Muscle of leg (tissue), 11 donors: Measurements from ENCODE around the gene BMPER. TPM values are rescaled to one million over a fixed set of nuclear protein-coding genes. Genes with fewer than 3 reads are reported as not detected.

ENCODE experiments used
- DNase-seq: peaks from one replicate; pipeline ENCODE4 v3.0.0; 2013
- H3K27ac ChIP-seq: one replicate; pipeline ENCODE4 v1.5.1; 2013; ENCODE audit warnings: mild to moderate bottlenecking, low read length, control low read depth
- H3K27me3 ChIP-seq: one replicate; pipeline ENCODE4 v1.6.1; 2013; ENCODE audit warnings: low read length; ENCODE audit not compliant: control insufficient read depth, insufficient read depth
- H3K36me3 ChIP-seq: one replicate; pipeline ENCODE4 v1.6.1; 2013; ENCODE audit warnings: low read length; ENCODE audit not compliant: control insufficient read depth, insufficient read depth
- H3K4me1 ChIP-seq: one replicate; pipeline ENCODE4 v1.6.1; 2013; ENCODE audit warnings: low read length; ENCODE audit not compliant: control insufficient read depth, insufficient read depth
- H3K4me3 ChIP-seq: one replicate; pipeline ENCODE4 v1.5.1; 2013; ENCODE audit warnings: low read length, control low read depth
- H3K9me3 ChIP-seq: replicated peaks from 2 replicates; pipeline ENCODE4 v1.6.1; 2013; ENCODE audit warnings: low read depth, low read length; ENCODE audit not compliant: control insufficient read depth
- WGBS: methylation state at CpG from one replicate; pipeline ENCODE4 v1.1.5; 2013; ENCODE audit warnings: missing lambda C conversion rate; ENCODE audit not compliant: insufficient coverage; 5-methylcytosine and 5-hydroxymethylcytosine counted together
- polyA plus RNA-seq, 8 donors: library from polyadenylated mRNA; unstranded; fragments of 120-200 nt; gene quantifications; one replicate each; pipeline versions ENCODE4 v1.2.1 to v1.2.3, GENCODE V29; 2013; ENCODE audit warnings: inconsistent platforms in 1 of 8, low replicate concordance in 1 of 8; ENCODE audit not compliant: insufficient read length in 8 of 8, insufficient read depth in 1 of 8
- total RNA-seq: library from RNA; stranded (reverse); fragments of 120-200 nt; gene quantifications from one replicate; pipeline ENCODE4 v1.2.4, GENCODE V29; 2013

Gene BMPER
- total and polyA plus RNA-seq, 9 donors: 3.8 to 11.0 (median 7.3) TPM

DNA sequence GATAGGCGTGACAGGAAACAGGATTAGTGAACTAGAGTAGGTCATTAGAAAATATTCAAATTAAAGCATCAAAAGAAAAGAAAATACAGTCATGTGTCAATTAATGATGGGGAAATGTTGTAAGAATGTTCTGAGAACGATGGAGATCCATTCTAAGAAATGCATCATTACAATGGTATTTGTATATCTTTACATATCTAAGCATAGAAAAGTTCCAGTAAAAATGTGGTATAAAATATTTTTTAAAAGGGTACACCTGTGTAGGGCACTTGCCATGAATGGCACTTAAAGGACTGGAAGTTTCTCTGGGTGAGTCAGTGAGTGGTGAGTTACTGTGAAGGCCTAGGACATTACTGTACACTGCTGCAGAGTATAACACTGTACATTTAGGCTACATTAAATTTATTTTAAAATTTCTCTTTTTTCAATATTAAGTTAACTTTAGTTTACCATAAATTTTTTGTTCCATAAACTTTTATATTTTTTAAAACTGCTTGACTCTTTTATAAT, 282.5 kb downstream of the BMPER start:
- peaks cover 26% of the 10 kb centered on the region for H3K4me1 ChIP-seq
- no peak overlapping the region for H3K4me3 ChIP-seq
- H3K27ac ChIP-seq: no peak overlapping the region
- H3K36me3 ChIP-seq: no peaks in the 10 kb centered on the region
- DNase-seq: no peak
- no peaks in the 10 kb centered on the region for H3K9me3 ChIP-seq
- no CpG with 5 or more reads among the region's 2 CpGs for WGBS
- no peaks in the 10 kb centered on the region for H3K27me3 ChIP-seq

DNA sequence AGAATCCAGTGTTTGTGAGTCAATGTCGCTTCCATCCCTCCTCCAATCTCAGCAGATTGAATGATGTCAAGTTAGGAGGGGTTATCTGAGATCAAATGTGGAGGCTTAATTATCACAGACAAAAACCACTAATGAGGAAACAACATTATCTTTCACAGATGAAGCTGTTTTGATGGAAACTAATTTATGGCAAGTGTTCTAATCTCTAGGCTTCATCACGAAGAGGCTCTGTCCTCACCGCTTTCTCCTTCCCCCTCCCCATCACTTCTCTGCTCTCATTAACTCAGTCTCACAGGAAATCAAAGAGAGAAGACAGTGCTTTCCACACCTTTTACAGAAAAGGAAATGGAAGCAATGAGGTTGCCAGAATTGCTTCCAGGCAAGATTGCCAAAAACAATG, 283.7 kb downstream of the BMPER start:
- Histone ChIP-seq H3K36me3 (no peaks in the 10 kb centered on the region), H3K9me3 (no peaks in the 10 kb centered on the region), H3K27ac (no peak overlapping the region), H3K4me1 (peaks cover 26% of the 10 kb centered on the region), H3K27me3 (no peaks in the 10 kb centered on the region), H3K4me3 (no peak overlapping the region)
- peak; percentile 15 for DNase-seq
- 73% methylated on average over 2 of the region's 3 CpGs for WGBS

DNA sequence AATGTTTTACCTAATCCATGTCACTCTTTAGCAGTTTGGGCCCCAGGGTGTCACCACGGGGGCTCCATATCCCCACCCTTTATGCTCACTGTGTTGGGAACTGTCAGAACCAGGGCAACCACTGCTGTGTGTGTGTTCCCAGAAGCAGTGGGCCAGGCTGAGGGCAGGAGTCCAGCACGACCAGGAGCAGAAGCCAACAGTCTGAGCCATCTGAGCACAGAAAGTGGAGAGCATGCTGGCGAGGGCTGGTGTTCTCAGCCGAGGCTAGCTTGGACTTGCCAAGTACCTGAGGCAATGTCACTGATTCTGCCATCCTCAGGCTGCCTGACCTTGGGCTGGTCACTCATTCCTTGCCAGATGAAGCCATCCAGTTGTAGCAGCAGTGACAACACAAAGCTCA, 285.0 kb downstream of the BMPER start:
- H3K36me3 ChIP-seq: no peaks in the 10 kb centered on the region
- no peak overlapping the region for H3K4me3 ChIP-seq
- no peaks in the 10 kb centered on the region for H3K27me3 ChIP-seq
- H3K27ac ChIP-seq: no peak overlapping the region
- no peaks in the 10 kb centered on the region for H3K9me3 ChIP-seq
- peak; percentile 62 for DNase-seq
- H3K4me1 ChIP-seq: peaks cover 26% of the 10 kb centered on the region
- 52% methylated on average over 4 of the region's 4 CpGs for WGBS

DNA sequence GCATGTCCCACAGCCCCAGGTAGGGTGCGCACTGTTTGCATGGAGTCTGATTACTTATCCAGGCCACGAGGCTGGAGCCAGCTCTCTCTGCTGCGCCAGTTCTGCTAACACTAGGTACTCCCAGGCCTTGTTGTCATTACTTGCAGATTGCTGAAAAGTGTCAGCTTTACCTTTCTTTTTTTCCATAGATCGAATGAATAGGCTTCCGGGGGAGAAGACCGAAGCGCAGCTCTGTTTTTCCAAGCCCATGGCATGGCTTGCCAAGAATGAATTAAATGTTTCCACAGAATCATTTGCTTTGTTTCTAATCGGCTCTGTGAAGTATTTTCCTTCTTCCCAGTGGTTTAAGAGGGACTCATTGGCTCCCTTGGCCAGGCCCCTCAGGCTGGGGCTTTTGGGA, 285.8 kb downstream of the BMPER start:
- Histone ChIP-seq H3K36me3 (no peaks in the 10 kb centered on the region), H3K27me3 (no peaks in the 10 kb centered on the region), H3K27ac (peak overlapping the region; percentile 52), H3K4me1 (peaks cover 26% of the 10 kb centered on the region), H3K9me3 (no peaks in the 10 kb centered on the region), H3K4me3 (no peak overlapping the region)
- DNase-seq: peak; percentile 94
- WGBS: 70% methylated on average over 3 of the region's 8 CpGs

DNA sequence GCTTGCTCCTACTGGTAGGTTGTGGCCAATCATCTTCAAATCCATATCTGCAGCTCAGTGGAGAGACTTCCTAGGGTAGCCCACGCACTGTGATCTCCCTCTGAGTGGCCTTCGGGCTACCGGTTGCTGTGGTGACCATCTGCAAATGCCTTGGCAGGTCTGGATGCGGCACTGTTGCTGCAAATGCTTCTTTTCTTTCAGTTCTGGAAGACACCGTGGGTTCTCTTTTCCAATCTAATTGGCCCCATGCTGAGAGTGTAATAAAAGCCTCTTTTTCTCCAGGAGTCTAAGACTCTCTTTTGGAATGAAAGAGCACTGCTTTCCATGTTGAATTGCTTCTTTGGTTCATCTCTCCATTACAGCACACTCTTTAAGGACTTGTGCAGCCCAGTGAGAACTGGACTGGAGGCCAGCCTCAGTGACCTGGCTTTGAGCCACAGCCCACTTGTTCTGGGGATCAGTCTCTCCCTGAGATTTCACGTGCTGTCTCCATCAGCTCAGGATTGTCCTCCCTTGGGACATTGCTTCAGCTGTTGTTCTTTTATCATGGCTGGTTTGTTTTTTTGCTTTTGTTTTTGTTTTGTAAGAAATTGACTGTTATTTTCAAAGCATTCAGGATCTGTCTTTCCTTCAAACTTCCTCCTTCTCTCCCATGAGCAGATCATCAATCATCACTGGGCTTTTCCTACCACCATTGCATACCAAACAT, 286.6 kb downstream of the BMPER start:
- Histone ChIP-seq H3K9me3 (no peaks in the 10 kb centered on the region), H3K27ac (peak overlapping the region; percentile 52), H3K36me3 (no peaks in the 10 kb centered on the region), H3K4me3 (no peak overlapping the region), H3K27me3 (no peaks in the 10 kb centered on the region), H3K4me1 (peaks cover 26% of the 10 kb centered on the region)
- 69% methylated on average over 4 of the region's 6 CpGs for WGBS
- peak; percentile 55 for DNase-seq

DNA sequence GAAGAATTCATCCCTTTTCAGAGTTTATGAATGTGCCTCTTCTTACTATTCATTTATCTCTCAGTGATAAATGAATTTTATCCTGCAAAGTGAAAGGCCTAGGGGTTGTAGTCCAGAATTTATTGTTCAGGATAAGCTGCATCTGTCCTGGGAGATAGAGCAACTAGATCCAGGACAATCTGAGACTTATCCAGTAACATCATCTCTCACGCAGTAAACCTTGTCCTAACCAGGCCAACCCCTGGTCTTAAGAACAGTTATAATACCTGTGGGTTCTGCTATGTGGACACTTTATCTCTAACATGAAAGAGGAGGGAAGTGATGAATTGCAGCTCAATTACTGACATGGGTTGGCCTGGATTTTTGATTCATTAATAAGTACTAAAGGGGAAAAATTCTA, 287.6 kb downstream of the BMPER start:
- no peak overlapping the region for H3K4me3 ChIP-seq
- no CpG with 5 or more reads among the region's 1 CpG for WGBS
- H3K36me3 ChIP-seq: no peaks in the 10 kb centered on the region
- no peak overlapping the region for H3K27ac ChIP-seq
- no peaks in the 10 kb centered on the region for H3K27me3 ChIP-seq
- peaks cover 26% of the 10 kb centered on the region for H3K4me1 ChIP-seq
- no peaks in the 10 kb centered on the region for H3K9me3 ChIP-seq
- no peak for DNase-seq

DNA sequence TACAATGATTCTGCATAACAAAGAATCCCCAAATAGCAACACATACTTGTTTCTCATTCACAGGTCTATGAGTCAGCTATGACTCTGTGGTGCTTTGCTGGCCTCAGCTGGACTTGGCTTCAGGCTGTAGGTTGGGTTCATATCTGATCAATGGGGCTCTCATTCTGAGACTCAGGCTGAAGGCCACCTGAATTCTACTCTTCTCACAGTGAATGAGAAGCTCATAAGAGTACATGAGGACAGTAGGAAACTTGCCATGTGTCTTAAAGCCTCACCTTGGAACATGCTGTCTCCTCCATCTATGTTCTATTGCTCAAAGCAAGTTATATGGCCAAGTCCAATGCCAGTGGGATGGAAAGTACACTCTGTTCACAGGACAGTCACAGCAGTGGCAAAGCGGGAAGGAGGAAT, 292.9 kb downstream of the BMPER start:
- Histone ChIP-seq H3K27me3 (no peaks in the 10 kb centered on the region), H3K4me3 (no peak overlapping the region), H3K4me1 (no peaks in the 10 kb centered on the region), H3K9me3 (no peaks in the 10 kb centered on the region), H3K27ac (no peak overlapping the region), H3K36me3 (no peaks in the 10 kb centered on the region)
- no CpG with 5 or more reads among the region's 1 CpG for WGBS
- no peak for DNase-seq
